Epithelial cell of proximal tubule (primary cell): ENCODE measurements around the gene DMBX1. TPM values are rescaled to one million over a fixed set of nuclear protein-coding genes. Genes with fewer than 3 reads are reported as not detected.

ENCODE experiments used
- DNase-seq: peaks from one replicate; pipeline ENCODE4 v3.0.0-alpha.2; 2011; ENCODE audit warnings: low read depth
- H3K4me3 ChIP-seq: 2 replicates; pipeline ENCODE4 v1.5.1; 2011; ENCODE audit warnings: low read depth, mild to moderate bottlenecking, low read length
- CTCF ChIP-seq: conservative IDR thresholded peaks from 2 replicates; pipeline ENCODE4 v1.5.1; 2012; ENCODE audit warnings: low read depth, mild to moderate bottlenecking, low read length
- total RNA-seq: library from RNA; depleted of rRNA; stranded (reverse); fragments of >200 nt; gene quantifications from 2 replicates; pipeline ENCODE4 v1.2.3, GENCODE V29; 2015

Gene DMBX1
- total RNA-seq, 1 donor from 2014 or later, result not detected

DNA sequence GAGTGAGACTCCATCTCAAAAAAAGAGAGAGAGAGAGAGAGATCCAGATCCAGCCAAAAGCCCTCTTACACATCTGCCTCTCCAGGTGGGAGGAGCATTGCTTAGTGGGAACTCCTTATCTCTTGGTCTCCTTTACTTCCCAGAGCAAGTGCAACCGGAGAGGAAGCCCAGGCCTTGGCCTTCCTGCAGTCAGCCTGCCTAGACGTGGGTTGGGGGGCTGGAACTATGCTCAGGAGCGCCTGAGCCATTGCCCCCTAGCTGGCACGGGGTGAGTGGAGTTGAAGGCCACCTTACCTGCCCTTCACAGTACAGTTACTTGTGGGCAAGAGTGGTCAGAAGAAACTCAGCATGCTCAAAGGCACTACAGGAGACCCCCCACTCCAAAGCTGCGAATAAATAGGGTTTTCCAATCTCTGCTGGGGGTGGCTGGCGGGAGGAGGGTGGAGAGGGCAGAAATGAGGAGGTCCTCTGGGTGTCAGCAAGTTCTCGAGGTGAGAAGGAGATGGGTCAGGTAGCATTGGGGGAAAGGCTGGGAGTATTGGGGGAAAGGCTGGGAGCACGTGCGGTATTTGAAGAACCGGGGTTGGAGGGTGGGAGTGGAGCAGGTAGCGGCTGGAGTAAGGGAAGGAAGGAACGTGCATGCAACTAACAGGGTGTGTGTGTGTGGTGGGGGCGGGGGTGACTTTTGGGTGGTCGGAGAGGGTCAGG, 4.7 kb upstream of the DMBX1 start:
- DNase-seq, result no peak
- TF ChIP-seq CTCF, result no peak
- no peak overlapping the region for H3K4me3 ChIP-seq

GRCh38 chr1:46485564-46486431, 3.8 kb upstream of the DMBX1 start:
- no peak for TF ChIP-seq CTCF
- no peak for DNase-seq
- no peak overlapping the region for H3K4me3 ChIP-seq

DNA sequence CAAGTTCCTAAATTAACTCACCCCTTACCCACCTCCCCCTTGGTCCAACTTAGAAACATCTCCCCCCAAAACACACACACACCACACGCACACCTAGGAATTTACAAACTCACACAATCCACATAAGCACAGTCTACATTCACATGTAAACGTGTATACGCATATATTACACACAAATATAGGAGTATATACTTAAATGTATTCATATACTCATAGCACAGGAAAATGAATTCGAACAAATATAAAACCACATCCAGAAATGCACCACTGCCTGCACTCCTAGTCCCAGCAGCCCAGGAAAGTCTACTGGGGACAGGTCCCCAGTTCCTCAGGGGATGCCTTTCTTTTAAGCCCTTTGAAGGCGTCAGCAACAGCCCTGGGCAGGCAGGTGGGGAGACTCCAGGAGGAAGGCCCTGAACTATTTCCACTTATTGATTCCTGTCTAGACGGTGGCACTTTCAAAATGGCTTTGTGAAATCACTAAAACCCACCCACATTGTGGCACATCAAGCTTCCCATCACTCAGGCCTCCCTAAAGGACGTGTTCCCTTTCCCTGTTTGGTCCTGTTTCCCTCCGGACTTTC, 3.1 kb upstream of the DMBX1 start:
- DNase-seq, result no peak
- TF ChIP-seq CTCF, result no peak
- no peak overlapping the region for H3K4me3 ChIP-seq

GRCh38 chr1:46487818-46488218, 1.8 kb upstream of the DMBX1 start:
- no peak overlapping the region for H3K4me3 ChIP-seq
- no peak for DNase-seq
- TF ChIP-seq CTCF, result peak; percentile 49

GRCh38 chr1:46488343-46489168, 1.1 kb upstream of the DMBX1 start:
- no peak for DNase-seq
- no peak for TF ChIP-seq CTCF
- H3K4me3 ChIP-seq, result no peak overlapping the region

DNA sequence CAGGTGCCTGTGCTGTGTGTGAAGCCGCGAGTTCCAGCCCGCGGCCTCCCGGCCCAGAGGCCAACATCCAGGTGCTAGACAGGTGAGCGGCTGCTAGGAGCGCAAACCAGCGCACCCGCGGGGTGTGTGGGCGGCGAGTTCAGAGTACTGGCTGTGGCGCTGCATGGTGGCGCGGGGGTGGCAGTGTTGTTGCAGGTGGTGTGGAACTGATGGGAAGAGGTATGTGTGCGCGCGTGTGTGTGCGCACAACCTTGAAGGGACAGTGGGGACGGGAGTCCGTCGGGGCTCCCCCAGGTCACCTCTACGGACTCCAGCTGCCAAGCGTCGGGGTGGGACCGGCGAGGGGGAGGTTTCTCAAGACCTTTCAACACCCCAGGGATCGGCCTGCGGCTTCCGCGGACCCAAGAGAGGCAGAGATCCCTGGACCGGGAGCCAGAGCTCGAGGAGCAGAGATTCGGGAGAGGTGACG, 433 bp upstream of the DMBX1 start:
- TF ChIP-seq CTCF, result no peak
- H3K4me3 ChIP-seq, result peak overlapping the region; percentile 35
- DNase-seq, result no peak
